Astrocyte (in vitro differentiated cells and primary cell): ENCODE measurements around the gene AK9. TPM values are rescaled to one million over a fixed set of nuclear protein-coding genes. Genes with fewer than 3 reads are reported as not detected.
A peak's percentile ranks its signal among the peaks of the same experiment; 100 is the strongest.

Experiments used
- DNase-seq: peaks from one replicate; pipeline ENCODE4 v3.0.0-alpha.2; 2010; ENCODE audit warnings: low read depth
- FAIRE-seq: peaks from 2 replicates; lab custom pipeline; 2011; peaks lifted over from hg19 to GRCh38; lab: Jason Lieb, UNC
- H2AFZ ChIP-seq: 2 replicates; pipeline ENCODE4 v1.6.0; 2012; ENCODE audit warnings: low read depth, low read length, inconsistent platforms
- H3K27ac ChIP-seq: 2 replicates; pipeline ENCODE4 v1.5.1; 2011; ENCODE audit warnings: low read depth, low read length, inconsistent platforms
- H3K27me3 ChIP-seq: 2 replicates; pipeline ENCODE4 v1.6.0; 2011; ENCODE audit warnings: low read length, inconsistent platforms; ENCODE audit not compliant: insufficient read depth
- H3K36me3 ChIP-seq: 2 replicates; pipeline ENCODE4 v1.5.1; 2011; ENCODE audit warnings: low read length, inconsistent platforms; ENCODE audit not compliant: insufficient read depth
- H3K4me1 ChIP-seq: 2 replicates; pipeline ENCODE4 v1.5.1; 2011; ENCODE audit warnings: low read length, inconsistent platforms; ENCODE audit not compliant: insufficient read depth
- H3K4me2 ChIP-seq: 2 replicates; pipeline ENCODE4 v1.6.0; 2012; ENCODE audit warnings: low read length, inconsistent platforms
- H3K4me3 ChIP-seq: 2 replicates; pipeline ENCODE4 v1.5.1; 2011; ENCODE audit warnings: low read depth, mild to moderate bottlenecking, low read length, inconsistent platforms; ENCODE audit not compliant: insufficient read depth
- H3K79me2 ChIP-seq: 2 replicates; pipeline ENCODE4 v1.6.0; 2012; ENCODE audit warnings: mild to moderate bottlenecking, low read length, inconsistent platforms; ENCODE audit not compliant: insufficient read depth
- H3K9ac ChIP-seq: 2 replicates; pipeline ENCODE4 v1.6.0; 2012; ENCODE audit warnings: mild to moderate bottlenecking, low read length, inconsistent platforms
- H3K9me3 ChIP-seq: 2 replicates; pipeline ENCODE4 v1.5.1; 2012; ENCODE audit warnings: low read depth, mild to moderate bottlenecking, low read length, inconsistent platforms; ENCODE audit not compliant: insufficient read depth
- H4K20me1 ChIP-seq: 2 replicates; pipeline ENCODE4 v1.6.0; 2012; ENCODE audit warnings: low read length, inconsistent platforms; ENCODE audit not compliant: insufficient read depth
- H3K27ac Mint-ChIP-seq: one replicate; pipeline ENCODE4 v1.8.0; 2021; ENCODE audit warnings: mild to moderate bottlenecking, mixed read lengths; ENCODE audit not compliant: unreplicated experiment
- H3K27me3 Mint-ChIP-seq: one replicate; pipeline ENCODE4 v1.8.0; 2021; ENCODE audit warnings: low read depth, mixed read lengths; ENCODE audit not compliant: unreplicated experiment
- H3K36me3 Mint-ChIP-seq: one replicate; pipeline ENCODE4 v1.8.0; 2021; ENCODE audit warnings: low read depth, mixed read lengths; ENCODE audit not compliant: unreplicated experiment
- H3K4me1 Mint-ChIP-seq: one replicate; pipeline ENCODE4 v1.8.0; 2021; ENCODE audit warnings: low read depth, mixed read lengths; ENCODE audit not compliant: unreplicated experiment
- H3K4me3 Mint-ChIP-seq: one replicate; pipeline ENCODE4 v1.8.0; 2021; ENCODE audit warnings: mild to moderate bottlenecking, moderate library complexity, mixed read lengths; ENCODE audit not compliant: unreplicated experiment
- H3K9me3 Mint-ChIP-seq: one replicate; pipeline ENCODE4 v1.8.0; 2021; ENCODE audit warnings: mild to moderate bottlenecking, mixed read lengths; ENCODE audit not compliant: unreplicated experiment
- EZH2 ChIP-seq: IDR thresholded peaks from 2 replicates; pipeline ENCODE4 v1.6.1; 2012; ENCODE audit warnings: mild to moderate bottlenecking, low read length, inconsistent platforms; ENCODE audit not compliant: insufficient read depth
- total RNA-seq: library from RNA; stranded (reverse); gene quantifications from 2 replicates; pipeline ENCODE4 v1.2.1, GENCODE V29; 2021
- TF ChIP-seq, protein P1 (sequence below): IDR thresholded peaks from 2 replicates; pipeline ENCODE4 v1.5.1; 2011; ENCODE audit warnings: low read depth, mild to moderate bottlenecking, inconsistent platforms, low read length, moderate library complexity; ENCODE audit not compliant: insufficient read depth

Gene AK9
- total RNA-seq, 1 donor from 2014 or later: 3.4 TPM

DNA sequence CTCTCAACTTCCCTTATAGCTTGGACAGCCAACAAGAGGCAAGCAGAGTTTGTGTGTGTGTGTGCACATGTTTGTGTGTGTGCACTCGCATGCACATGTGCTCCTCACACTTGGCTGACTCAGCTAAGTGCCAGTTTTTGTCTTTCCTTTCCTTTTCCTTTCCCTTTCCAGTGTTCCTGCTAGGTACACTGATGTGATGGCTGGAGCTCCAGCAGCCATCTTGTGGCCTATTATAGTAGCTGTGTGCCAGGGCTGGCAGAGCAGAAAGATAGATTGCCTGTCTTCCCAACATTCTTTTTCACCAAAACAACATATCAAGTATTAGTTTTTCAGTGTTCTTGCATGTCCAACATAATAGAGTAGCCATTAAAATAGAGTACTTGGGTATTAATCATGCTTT, 79.5 kb downstream of the AK9 start:
- H3K27ac Mint-ChIP-seq: no peak overlapping the region
- TF ChIP-seq, protein P1, sequence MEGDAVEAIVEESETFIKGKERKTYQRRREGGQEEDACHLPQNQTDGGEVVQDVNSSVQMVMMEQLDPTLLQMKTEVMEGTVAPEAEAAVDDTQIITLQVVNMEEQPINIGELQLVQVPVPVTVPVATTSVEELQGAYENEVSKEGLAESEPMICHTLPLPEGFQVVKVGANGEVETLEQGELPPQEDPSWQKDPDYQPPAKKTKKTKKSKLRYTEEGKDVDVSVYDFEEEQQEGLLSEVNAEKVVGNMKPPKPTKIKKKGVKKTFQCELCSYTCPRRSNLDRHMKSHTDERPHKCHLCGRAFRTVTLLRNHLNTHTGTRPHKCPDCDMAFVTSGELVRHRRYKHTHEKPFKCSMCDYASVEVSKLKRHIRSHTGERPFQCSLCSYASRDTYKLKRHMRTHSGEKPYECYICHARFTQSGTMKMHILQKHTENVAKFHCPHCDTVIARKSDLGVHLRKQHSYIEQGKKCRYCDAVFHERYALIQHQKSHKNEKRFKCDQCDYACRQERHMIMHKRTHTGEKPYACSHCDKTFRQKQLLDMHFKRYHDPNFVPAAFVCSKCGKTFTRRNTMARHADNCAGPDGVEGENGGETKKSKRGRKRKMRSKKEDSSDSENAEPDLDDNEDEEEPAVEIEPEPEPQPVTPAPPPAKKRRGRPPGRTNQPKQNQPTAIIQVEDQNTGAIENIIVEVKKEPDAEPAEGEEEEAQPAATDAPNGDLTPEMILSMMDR: no peak
- TF ChIP-seq EZH2: no peak
- no peak overlapping the region for H2AFZ ChIP-seq
- peaks cover 6% of the 10 kb centered on the region for H3K9me3 Mint-ChIP-seq
- H3K9ac ChIP-seq: no peak overlapping the region
- H3K4me2 ChIP-seq: no peak overlapping the region
- no peak overlapping the region for H3K4me3 Mint-ChIP-seq
- peaks cover 6% of the 10 kb centered on the region for H3K4me1 Mint-ChIP-seq
- no peak overlapping the region for H3K27ac ChIP-seq
- H3K27me3 Mint-ChIP-seq: no peaks in the 10 kb centered on the region
- H4K20me1 ChIP-seq: no peaks in the 10 kb centered on the region
- no peaks in the 10 kb centered on the region for H3K9me3 ChIP-seq
- FAIRE-seq (no peak), DNase-seq (no peak)
- H3K4me1 ChIP-seq: no peaks in the 10 kb centered on the region
- no peaks in the 10 kb centered on the region for H3K27me3 ChIP-seq
- H3K36me3 Mint-ChIP-seq: peaks cover 2% of the 10 kb centered on the region
- no peaks in the 10 kb centered on the region for H3K79me2 ChIP-seq
- H3K36me3 ChIP-seq: no peaks in the 10 kb centered on the region
- no peak overlapping the region for H3K4me3 ChIP-seq

DNA sequence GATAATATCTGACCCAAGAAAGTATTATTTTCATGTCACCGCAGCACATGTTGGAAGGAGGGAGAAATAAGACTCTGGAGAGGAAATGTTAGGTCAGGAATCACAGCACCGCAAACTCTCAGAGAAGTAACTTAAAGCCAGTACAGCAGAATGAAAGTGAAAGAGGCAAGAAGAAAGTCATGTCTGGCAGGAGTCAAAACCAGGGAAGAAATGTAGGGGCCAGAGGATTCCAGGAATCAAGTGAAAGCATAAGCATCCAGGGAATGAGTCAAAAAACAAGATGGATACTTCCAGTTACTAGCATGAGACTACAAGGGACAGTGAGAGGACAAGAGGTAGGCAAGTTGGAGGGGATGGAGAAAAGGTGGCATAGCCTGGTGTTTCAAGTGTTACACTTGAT, 80.4 kb downstream of the AK9 start:
- Histone ChIP-seq H4K20me1 (no peaks in the 10 kb centered on the region), H3K79me2 (no peaks in the 10 kb centered on the region), H3K27me3 (no peaks in the 10 kb centered on the region), H2AFZ (no peak overlapping the region), H3K27ac (no peak overlapping the region), H3K4me1 (no peaks in the 10 kb centered on the region), H3K4me2 (no peak overlapping the region), H3K36me3 (no peaks in the 10 kb centered on the region), H3K4me3 (no peak overlapping the region), H3K9ac (no peak overlapping the region), H3K9me3 (no peaks in the 10 kb centered on the region)
- no peak overlapping the region for H3K27ac Mint-ChIP-seq
- peaks cover 2% of the 10 kb centered on the region for H3K36me3 Mint-ChIP-seq
- H3K27me3 Mint-ChIP-seq: no peaks in the 10 kb centered on the region
- DNase-seq: no peak
- no peak for FAIRE-seq
- peaks cover 6% of the 10 kb centered on the region for H3K9me3 Mint-ChIP-seq
- TF ChIP-seq EZH2: no peak
- TF ChIP-seq, protein P1: no peak
- peak overlapping the region; percentile 31 for H3K4me3 Mint-ChIP-seq
- peaks cover 6% of the 10 kb centered on the region for H3K4me1 Mint-ChIP-seq

DNA sequence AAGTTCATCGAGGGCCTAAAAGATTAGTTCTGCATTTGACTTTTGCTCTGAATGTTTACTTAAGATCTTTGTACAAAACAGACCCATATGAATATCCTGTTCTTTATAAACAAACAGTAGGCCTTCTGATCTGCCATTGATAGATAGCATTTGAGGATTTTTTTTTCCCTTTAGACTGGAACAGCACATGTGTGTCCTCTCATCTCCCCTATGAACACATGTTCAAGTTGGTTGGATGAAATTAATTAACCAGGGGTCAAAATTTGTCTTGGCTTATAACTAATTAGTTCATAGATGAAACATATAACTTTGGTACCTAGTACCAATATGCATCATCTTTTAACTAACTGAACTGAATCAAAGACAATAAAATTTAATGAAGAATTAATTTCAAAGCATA, 81.3 kb downstream of the AK9 start:
- Histone ChIP-seq H2AFZ (no peak overlapping the region), H3K9ac (no peak overlapping the region), H3K27me3 (no peaks in the 10 kb centered on the region), H3K4me3 (no peak overlapping the region), H4K20me1 (no peaks in the 10 kb centered on the region), H3K27ac (no peak overlapping the region), H3K79me2 (no peaks in the 10 kb centered on the region), H3K4me2 (no peak overlapping the region), H3K4me1 (no peaks in the 10 kb centered on the region), H3K36me3 (no peaks in the 10 kb centered on the region), H3K9me3 (no peaks in the 10 kb centered on the region)
- FAIRE-seq (no peak), DNase-seq (no peak)
- Mint-ChIP-seq H3K4me3 (no peak overlapping the region), H3K4me1 (peaks cover 6% of the 10 kb centered on the region), H3K9me3 (peaks cover 6% of the 10 kb centered on the region), H3K36me3 (peaks cover 2% of the 10 kb centered on the region), H3K27me3 (no peaks in the 10 kb centered on the region), H3K27ac (no peak overlapping the region)
- no peak for TF ChIP-seq EZH2
- TF ChIP-seq, protein P1: no peak
